Measurements from ENCODE around the gene SLFN11.

- TF ChIP-seq EZH2 (IDR thresholded peaks at IDR 0.05): no peak
- no peak for TF ChIP-seq FOXP2 (optimal IDR thresholded peaks at IDR 0.05; ENCODE audit: control extremely low read depth, extremely low read length, insufficient read depth)
These were observed 5.2 kb downstream of the SLFN11 start for GRCh38 chr17:35368081-35368830.

Measured in SK-N-MC (cell line).